ENCODE results near the gene MAST2.

DNA sequence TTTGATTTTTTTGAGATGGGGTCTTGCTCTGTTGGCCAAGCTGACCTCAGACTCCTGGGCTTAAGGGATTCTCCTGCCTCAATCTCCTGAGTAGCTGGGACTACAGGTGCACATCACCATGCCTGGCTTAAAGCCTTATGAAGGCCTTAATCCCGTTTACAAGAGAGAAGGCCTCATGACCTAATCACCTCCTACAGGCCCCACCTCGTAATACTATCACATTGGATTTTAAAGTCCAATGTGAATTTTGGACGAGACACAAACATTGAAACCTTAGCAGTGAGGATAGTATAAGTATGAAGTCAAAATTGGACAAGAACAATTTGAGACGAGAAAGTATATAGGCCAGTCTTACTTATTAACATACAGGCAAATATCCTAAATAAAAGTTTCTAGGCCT is 73.9 kb downstream of the MAST2 start:
- TF ChIP-seq, protein P1, sequence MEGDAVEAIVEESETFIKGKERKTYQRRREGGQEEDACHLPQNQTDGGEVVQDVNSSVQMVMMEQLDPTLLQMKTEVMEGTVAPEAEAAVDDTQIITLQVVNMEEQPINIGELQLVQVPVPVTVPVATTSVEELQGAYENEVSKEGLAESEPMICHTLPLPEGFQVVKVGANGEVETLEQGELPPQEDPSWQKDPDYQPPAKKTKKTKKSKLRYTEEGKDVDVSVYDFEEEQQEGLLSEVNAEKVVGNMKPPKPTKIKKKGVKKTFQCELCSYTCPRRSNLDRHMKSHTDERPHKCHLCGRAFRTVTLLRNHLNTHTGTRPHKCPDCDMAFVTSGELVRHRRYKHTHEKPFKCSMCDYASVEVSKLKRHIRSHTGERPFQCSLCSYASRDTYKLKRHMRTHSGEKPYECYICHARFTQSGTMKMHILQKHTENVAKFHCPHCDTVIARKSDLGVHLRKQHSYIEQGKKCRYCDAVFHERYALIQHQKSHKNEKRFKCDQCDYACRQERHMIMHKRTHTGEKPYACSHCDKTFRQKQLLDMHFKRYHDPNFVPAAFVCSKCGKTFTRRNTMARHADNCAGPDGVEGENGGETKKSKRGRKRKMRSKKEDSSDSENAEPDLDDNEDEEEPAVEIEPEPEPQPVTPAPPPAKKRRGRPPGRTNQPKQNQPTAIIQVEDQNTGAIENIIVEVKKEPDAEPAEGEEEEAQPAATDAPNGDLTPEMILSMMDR (IDR thresholded peaks at IDR 0.05 in 2 of 3, conservative IDR thresholded peaks at IDR 0.05 in 1 of 3; ENCODE audit: borderline replicate concordance in 1 of 3, insufficient read depth in 1 of 3, low read depth in 2 of 3, low read length in 2 of 3) = no peak
- TF ChIP-seq POLR2A (IDR thresholded peaks at IDR 0.05; ENCODE audit: borderline replicate concordance, extremely low read depth, insufficient read depth, insufficient read length) (no peak), TCF7L2 (IDR thresholded peaks at IDR 0.05; ENCODE audit: borderline replicate concordance, extremely low read depth, insufficient read depth, insufficient read length) (no peak), EZH2 (IDR thresholded peaks at IDR 0.05) (no peak), POLR2AphosphoS5 (IDR thresholded peaks at IDR 0.05; ENCODE audit: low read depth, low read length) (no peak), FOSL1 (IDR thresholded peaks at IDR 0.05; ENCODE audit: low read depth) (no peak), ELF1 (IDR thresholded peaks at IDR 0.05; ENCODE audit: borderline replicate concordance, low read depth) (no peak), EZH2phosphoT487 (IDR thresholded peaks at IDR 0.05; ENCODE audit: borderline replicate concordance) (no peak), SRF (IDR thresholded peaks at IDR 0.05; ENCODE audit: low read depth) (no peak), SIN3A (IDR thresholded peaks at IDR 0.05; ENCODE audit: low read depth) (no peak)
- TF ChIP-seq, protein P2, sequence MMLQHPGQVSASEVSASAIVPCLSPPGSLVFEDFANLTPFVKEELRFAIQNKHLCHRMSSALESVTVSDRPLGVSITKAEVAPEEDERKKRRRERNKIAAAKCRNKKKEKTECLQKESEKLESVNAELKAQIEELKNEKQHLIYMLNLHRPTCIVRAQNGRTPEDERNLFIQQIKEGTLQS (IDR thresholded peaks at IDR 0.05) = no peak
- TF ChIP-seq, protein P3, sequence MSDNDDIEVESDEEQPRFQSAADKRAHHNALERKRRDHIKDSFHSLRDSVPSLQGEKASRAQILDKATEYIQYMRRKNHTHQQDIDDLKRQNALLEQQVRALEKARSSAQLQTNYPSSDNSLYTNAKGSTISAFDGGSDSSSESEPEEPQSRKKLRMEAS (IDR thresholded peaks at IDR 0.05) = no peak
- TF ChIP-seq, protein P4, sequence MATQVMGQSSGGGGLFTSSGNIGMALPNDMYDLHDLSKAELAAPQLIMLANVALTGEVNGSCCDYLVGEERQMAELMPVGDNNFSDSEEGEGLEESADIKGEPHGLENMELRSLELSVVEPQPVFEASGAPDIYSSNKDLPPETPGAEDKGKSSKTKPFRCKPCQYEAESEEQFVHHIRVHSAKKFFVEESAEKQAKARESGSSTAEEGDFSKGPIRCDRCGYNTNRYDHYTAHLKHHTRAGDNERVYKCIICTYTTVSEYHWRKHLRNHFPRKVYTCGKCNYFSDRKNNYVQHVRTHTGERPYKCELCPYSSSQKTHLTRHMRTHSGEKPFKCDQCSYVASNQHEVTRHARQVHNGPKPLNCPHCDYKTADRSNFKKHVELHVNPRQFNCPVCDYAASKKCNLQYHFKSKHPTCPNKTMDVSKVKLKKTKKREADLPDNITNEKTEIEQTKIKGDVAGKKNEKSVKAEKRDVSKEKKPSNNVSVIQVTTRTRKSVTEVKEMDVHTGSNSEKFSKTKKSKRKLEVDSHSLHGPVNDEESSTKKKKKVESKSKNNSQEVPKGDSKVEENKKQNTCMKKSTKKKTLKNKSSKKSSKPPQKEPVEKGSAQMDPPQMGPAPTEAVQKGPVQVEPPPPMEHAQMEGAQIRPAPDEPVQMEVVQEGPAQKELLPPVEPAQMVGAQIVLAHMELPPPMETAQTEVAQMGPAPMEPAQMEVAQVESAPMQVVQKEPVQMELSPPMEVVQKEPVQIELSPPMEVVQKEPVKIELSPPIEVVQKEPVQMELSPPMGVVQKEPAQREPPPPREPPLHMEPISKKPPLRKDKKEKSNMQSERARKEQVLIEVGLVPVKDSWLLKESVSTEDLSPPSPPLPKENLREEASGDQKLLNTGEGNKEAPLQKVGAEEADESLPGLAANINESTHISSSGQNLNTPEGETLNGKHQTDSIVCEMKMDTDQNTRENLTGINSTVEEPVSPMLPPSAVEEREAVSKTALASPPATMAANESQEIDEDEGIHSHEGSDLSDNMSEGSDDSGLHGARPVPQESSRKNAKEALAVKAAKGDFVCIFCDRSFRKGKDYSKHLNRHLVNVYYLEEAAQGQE (IDR thresholded peaks at IDR 0.05; ENCODE audit: low read depth) = no peak
- TF ChIP-seq, protein P5, sequence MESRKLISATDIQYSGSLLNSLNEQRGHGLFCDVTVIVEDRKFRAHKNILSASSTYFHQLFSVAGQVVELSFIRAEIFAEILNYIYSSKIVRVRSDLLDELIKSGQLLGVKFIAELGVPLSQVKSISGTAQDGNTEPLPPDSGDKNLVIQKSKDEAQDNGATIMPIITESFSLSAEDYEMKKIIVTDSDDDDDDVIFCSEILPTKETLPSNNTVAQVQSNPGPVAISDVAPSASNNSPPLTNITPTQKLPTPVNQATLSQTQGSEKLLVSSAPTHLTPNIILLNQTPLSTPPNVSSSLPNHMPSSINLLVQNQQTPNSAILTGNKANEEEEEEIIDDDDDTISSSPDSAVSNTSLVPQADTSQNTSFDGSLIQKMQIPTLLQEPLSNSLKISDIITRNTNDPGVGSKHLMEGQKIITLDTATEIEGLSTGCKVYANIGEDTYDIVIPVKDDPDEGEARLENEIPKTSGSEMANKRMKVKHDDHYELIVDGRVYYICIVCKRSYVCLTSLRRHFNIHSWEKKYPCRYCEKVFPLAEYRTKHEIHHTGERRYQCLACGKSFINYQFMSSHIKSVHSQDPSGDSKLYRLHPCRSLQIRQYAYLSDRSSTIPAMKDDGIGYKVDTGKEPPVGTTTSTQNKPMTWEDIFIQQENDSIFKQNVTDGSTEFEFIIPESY (IDR thresholded peaks at IDR 0.05; ENCODE audit: extremely low read depth, insufficient replicate concordance, low read length) = no peak
